Measurements from ENCODE around the gene KRT37. TPM values are rescaled to one million over a fixed set of nuclear protein-coding genes. Genes with fewer than 3 reads are reported as not detected.
"Not testable (repeated sequence)": the region's sequence is repeated elsewhere in the genome, so short reads cannot be mapped to it uniquely, and the experiment has no call there.

KRT37 gene
- polyA plus RNA-seq, 1 experiment, result not detected

DNA sequence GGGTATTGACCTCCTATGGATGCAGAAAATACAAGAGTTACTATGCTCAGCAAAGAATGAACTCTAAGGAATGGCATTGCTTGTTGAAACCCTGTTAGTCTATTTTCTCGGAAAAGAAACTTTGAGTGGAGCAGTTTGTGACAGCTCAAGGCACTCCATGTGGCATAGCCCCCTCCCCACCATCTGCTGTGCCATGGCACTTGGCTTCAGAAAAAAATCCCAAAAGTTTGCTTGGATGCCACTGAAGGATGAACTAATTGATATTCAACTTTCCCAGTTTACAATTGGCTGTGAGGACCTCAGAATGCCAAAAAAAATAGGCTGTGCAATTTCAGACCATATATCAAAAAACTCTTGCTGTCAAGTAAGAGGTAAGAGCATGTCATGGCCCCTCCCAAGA is 28.8 kb downstream of the KRT37 start:
- TF ChIP-seq, protein P1, sequence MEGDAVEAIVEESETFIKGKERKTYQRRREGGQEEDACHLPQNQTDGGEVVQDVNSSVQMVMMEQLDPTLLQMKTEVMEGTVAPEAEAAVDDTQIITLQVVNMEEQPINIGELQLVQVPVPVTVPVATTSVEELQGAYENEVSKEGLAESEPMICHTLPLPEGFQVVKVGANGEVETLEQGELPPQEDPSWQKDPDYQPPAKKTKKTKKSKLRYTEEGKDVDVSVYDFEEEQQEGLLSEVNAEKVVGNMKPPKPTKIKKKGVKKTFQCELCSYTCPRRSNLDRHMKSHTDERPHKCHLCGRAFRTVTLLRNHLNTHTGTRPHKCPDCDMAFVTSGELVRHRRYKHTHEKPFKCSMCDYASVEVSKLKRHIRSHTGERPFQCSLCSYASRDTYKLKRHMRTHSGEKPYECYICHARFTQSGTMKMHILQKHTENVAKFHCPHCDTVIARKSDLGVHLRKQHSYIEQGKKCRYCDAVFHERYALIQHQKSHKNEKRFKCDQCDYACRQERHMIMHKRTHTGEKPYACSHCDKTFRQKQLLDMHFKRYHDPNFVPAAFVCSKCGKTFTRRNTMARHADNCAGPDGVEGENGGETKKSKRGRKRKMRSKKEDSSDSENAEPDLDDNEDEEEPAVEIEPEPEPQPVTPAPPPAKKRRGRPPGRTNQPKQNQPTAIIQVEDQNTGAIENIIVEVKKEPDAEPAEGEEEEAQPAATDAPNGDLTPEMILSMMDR (IDR thresholded peaks at IDR 0.05; ENCODE audit: insufficient read depth, low read depth, low read length), result no peak
- no peak for DNase-seq (ENCODE audit: low read depth)
- POLR2A ChIA-PET, result no interaction called here
- Histone ChIP-seq H3K4me3 (ENCODE audit: low read depth, low read length) (no peak overlapping the region), H3K36me3 (ENCODE audit: control insufficient read depth, insufficient read depth, low read length) (no peaks in the 10 kb centered on the region), H3K27me3 (ENCODE audit: control insufficient read depth, insufficient read depth, low read length) (no peaks in the 10 kb centered on the region)
- CTCF ChIA-PET, result no interaction called here

DNA sequence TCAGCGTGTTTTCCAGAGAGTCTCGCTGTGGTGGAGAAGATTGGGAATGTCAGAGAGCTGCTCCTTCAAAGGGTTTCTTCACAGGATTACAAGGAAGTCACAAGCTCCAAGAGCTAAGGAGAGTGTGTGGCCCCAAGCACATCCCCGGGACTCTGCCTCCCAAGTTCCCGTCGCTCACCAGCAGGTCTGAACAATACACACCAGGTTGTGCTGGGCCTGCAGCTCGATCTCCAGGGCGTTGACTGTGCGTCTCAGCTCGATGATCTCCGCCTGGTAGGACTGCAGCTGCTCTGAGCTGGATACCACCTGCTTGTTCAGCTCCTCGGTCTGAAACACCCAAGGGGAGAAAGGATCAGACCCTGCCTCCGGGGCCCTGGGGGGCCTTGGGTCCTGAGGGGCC is 29.3 kb downstream of the KRT37 start:
- CTCF ChIA-PET; POLR2A ChIA-PET; H3K27me3 ChIP-seq (ENCODE audit: control insufficient read depth, insufficient read depth, low read length); DNase-seq (ENCODE audit: low read depth); H3K4me3 ChIP-seq (ENCODE audit: low read depth, low read length); H3K36me3 ChIP-seq (ENCODE audit: control insufficient read depth, insufficient read depth, low read length): not testable (repeated sequence)

DNA sequence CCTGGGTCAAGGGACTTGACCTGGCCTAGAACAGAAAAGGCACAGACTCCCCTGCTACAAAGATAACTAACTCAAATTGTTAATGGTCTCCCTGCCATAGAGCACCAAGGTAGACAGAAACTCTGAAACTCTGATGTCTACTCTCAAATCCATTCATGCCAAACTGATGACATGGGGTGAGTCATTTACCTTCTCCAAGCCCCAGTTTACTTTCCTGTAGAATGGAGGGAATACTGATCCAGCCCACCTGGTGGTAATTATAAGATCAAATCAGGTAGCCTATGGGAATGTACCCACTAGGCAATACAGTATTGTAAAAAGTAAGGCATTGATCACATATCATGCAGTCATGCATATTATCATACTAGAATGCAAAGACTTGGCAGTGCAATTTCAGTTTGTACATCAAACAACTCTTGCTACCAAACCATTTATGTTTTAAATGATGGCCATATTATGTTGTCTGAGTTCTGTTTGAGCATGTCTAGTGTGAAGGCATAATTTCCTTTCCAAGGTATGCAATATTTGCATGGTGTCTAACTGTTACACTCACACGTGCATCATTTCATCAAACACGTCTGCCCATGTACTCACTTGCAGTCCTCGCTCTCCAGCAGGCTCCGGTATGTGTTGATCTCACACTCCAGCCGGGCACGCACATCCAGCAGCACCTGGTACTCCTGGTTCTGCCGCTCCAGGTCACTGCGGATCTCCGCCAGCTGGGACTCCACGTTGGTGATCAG is 30.0 kb downstream of the KRT37 start:
- no peaks in the 10 kb centered on the region for H3K27me3 ChIP-seq (ENCODE audit: control insufficient read depth, insufficient read depth, low read length)
- H3K36me3 ChIP-seq (ENCODE audit: control insufficient read depth, insufficient read depth, low read length), result no peaks in the 10 kb centered on the region
- TF ChIP-seq, protein P1 (IDR thresholded peaks at IDR 0.05; ENCODE audit: insufficient read depth, low read depth, low read length), result no peak
- no peak for DNase-seq (ENCODE audit: low read depth)
- POLR2A ChIA-PET, result no interaction called here
- CTCF ChIA-PET, result no interaction called here
- H3K4me3 ChIP-seq (ENCODE audit: low read depth, low read length), result no peak overlapping the region

DNA sequence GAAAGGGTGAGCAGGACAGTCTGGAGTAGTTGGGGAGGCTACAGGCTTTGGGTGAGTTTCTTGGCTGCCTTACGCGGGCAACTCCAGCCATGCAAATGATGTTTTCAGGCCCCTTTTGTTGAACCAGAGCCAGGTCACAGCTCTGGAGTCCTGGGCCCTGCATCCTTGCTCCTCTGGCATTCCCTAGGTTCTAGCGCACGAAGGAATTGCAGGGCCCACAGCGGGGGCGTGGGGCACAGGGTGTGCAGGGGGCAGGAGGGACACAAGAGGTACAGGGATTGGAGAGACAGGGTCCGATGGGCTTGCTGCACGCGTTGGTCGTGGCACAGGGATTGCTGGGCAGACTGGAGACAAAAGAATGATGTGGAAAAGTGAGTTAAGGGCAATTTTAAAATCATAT is 30.6 kb downstream of the KRT37 start:
- TF ChIP-seq, protein P1 (IDR thresholded peaks at IDR 0.05; ENCODE audit: insufficient read depth, low read depth, low read length), result no peak
- CTCF ChIA-PET, result no interaction called here
- POLR2A ChIA-PET, result no interaction called here
- no peak overlapping the region for H3K4me3 ChIP-seq (ENCODE audit: low read depth, low read length)
- no peaks in the 10 kb centered on the region for H3K27me3 ChIP-seq (ENCODE audit: control insufficient read depth, insufficient read depth, low read length)
- H3K36me3 ChIP-seq (ENCODE audit: control insufficient read depth, insufficient read depth, low read length), result no peaks in the 10 kb centered on the region
- DNase-seq (ENCODE audit: low read depth), result no peak

DNA sequence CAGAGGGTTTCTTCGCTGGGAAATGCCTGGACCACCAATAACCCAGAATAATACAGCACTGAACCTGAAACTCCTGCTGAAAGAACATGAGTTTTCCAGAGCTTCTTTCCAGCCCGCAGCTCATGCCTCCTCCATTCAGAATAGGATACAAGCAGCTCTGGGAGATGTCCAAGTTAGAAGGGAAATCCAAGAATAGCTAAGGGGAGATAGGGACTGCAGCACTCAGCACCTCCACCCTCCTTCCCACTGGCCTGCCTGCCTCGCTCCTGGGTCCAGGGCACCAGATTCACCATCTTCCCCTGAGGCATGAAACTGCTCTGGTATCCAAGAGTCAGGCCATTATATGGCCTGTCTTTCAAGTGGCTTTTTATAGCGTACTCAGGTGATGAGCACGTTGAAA is 31.1 kb downstream of the KRT37 start:
- H3K27me3 ChIP-seq (ENCODE audit: control insufficient read depth, insufficient read depth, low read length), result no peaks in the 10 kb centered on the region
- ChIA-PET CTCF (no interaction called here), POLR2A (no interaction called here)
- DNase-seq (ENCODE audit: low read depth), result no peak
- H3K36me3 ChIP-seq (ENCODE audit: control insufficient read depth, insufficient read depth, low read length), result no peaks in the 10 kb centered on the region
- H3K4me3 ChIP-seq (ENCODE audit: low read depth, low read length), result no peak overlapping the region
- TF ChIP-seq, protein P1 (IDR thresholded peaks at IDR 0.05; ENCODE audit: insufficient read depth, low read depth, low read length), result no peak

DNA sequence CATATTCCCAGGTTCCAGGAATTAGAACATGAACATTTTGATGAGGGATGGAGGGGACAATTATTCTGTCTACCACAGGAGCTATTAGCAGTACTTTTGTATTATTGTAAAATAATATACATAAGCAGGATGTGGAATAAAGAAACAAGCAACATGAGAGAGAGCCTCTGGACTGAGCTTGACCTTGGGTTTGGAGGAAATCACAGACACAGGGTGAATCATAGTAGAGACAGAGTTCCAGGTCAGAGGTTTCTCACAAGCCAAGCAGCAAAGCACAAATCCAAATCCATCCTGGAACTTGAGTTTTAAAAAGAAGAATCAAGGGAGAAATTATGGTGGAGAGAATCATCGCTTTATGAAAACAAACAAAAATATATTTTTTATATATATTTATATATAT is 32.1 kb downstream of the KRT37 start:
- Histone ChIP-seq H3K27me3 (ENCODE audit: control insufficient read depth, insufficient read depth, low read length) (no peaks in the 10 kb centered on the region), H3K4me3 (ENCODE audit: low read depth, low read length) (no peak overlapping the region), H3K36me3 (ENCODE audit: control insufficient read depth, insufficient read depth, low read length) (no peaks in the 10 kb centered on the region)
- ChIA-PET POLR2A (no interaction called here), CTCF (no interaction called here)
- no peak for DNase-seq (ENCODE audit: low read depth)
- TF ChIP-seq, protein P1 (IDR thresholded peaks at IDR 0.05; ENCODE audit: insufficient read depth, low read depth, low read length), result no peak

All from BJ (cell line).